GM19455 (cell line): ENCODE data around the gene PARP15.

Experiments
- ATAC-seq: cut with Tn5 transposase; IDR thresholded peaks from one replicate; pipeline ENCODE4 v1.9.1; 2021; ENCODE audit not compliant: unreplicated experiment

PARP15 gene

GRCh38 chr3:122568755-122569154, 8.7 kb upstream of the PARP15 start:
- no peak for ATAC-seq

- ATAC-seq, result no peak
Observed at GRCh38 chr3:122572940-122573412, 4.5 kb upstream of the PARP15 start.

GRCh38 chr3:122576174-122576940, 1.1 kb upstream of the PARP15 start:
- ATAC-seq, result peak; percentile 84

GRCh38 chr3:122578069-122578740, 755 bp downstream of the PARP15 start:
- no peak for ATAC-seq

GRCh38 chr3:122580470-122580869, 3.0 kb downstream of the PARP15 start:
- ATAC-seq, result no peak

GRCh38 chr3:122581622-122582021, 4.2 kb downstream of the PARP15 start:
- ATAC-seq, result no peak

- no peak for ATAC-seq
Observed at GRCh38 chr3:122582390-122582789, 4.9 kb downstream of the PARP15 start.

GRCh38 chr3:122586098-122586497, 8.6 kb downstream of the PARP15 start:
- ATAC-seq, result no peak

GRCh38 chr3:122586773-122587485, 9.5 kb downstream of the PARP15 start:
- ATAC-seq, result no peak

- ATAC-seq, result no peak
Observed at GRCh38 chr3:122587572-122587971, 10.1 kb downstream of the PARP15 start.

GRCh38 chr3:122589297-122589696, 11.8 kb downstream of the PARP15 start:
- ATAC-seq, result no peak

GRCh38 chr3:122590610-122591009, 13.2 kb downstream of the PARP15 start:
- ATAC-seq, result no peak

- ATAC-seq, result no peak
Observed at GRCh38 chr3:122594025-122594424, 16.6 kb downstream of the PARP15 start.

- no peak for ATAC-seq
Observed at GRCh38 chr3:122598151-122598550, 20.7 kb downstream of the PARP15 start.

GRCh38 chr3:122598556-122598955, 21.1 kb downstream of the PARP15 start:
- no peak for ATAC-seq

- ATAC-seq, result no peak
Observed at GRCh38 chr3:122602011-122602710, 24.7 kb downstream of the PARP15 start.

- no peak for ATAC-seq
Observed at GRCh38 chr3:122603056-122603455, 25.6 kb downstream of the PARP15 start.

- ATAC-seq, result no peak
Observed at GRCh38 chr3:122606330-122606729, 28.9 kb downstream of the PARP15 start.

GRCh38 chr3:122608916-122609315, 31.5 kb downstream of the PARP15 start:
- no peak for ATAC-seq

- peak; percentile 98 for ATAC-seq
Observed at GRCh38 chr3:122609798-122610559, 32.5 kb downstream of the PARP15 start.
